Heart right ventricle (tissue), 16 donors: ENCODE measurements around the gene PCK1. TPM values are rescaled to one million over a fixed set of nuclear protein-coding genes. Genes with fewer than 3 reads are reported as not detected.

Experiments
- ATAC-seq, 8 donors: fragments of 200-7000 bp; cut with Tn5 transposase; one replicate each; pipeline ENCODE4 v1.9.1; 2020; ENCODE audit warnings: mild to moderate bottlenecking in 8 of 8, moderate library complexity in 8 of 8, moderate number of reproducible peaks in 1 of 8
- DNase-seq, 2 donors: peaks; one replicate each; pipeline ENCODE4 v3.0.0-alpha.2; 2020
- H3K27ac ChIP-seq, 10 donors: fragments of 200-600 bp; sonication (generic) in 2 of 10; one replicate each; pipeline versions ENCODE4 v1.5.0 to v1.8.0; 2020 to 2022; ENCODE audit warnings: mild to moderate bottlenecking in 3 of 10
- H3K27me3 ChIP-seq, 7 donors: fragments of 200-600 bp; one replicate each; pipeline ENCODE4 v1.8.0; 2021 to 2022; ENCODE audit warnings: mild to moderate bottlenecking in 2 of 7
- H3K36me3 ChIP-seq, 9 donors: fragments of 200-600 bp; sonication (generic) in 1 of 9; one replicate each; pipeline versions ENCODE4 v1.5.0 to v1.8.0; 2020 to 2022; ENCODE audit warnings: mild to moderate bottlenecking in 2 of 9
- H3K4me1 ChIP-seq, 9 donors: fragments of 200-600 bp; sonication (generic) in 1 of 9; one replicate each; pipeline versions ENCODE4 v1.5.0 to v1.8.0; 2020 to 2022; ENCODE audit warnings: mild to moderate bottlenecking in 4 of 9
- H3K4me3 ChIP-seq, 10 donors: fragments of 200-600 bp; sonication (generic) in 2 of 10; one replicate each; pipeline versions ENCODE4 v1.5.0 to v1.8.0; 2020 to 2022; ENCODE audit warnings: mild to moderate bottlenecking in 7 of 10, moderate library complexity in 2 of 10
- H3K9me3 ChIP-seq, 11 donors: fragments of 200-600 bp in 10 of 11; sonication (generic) in 2 of 11; one replicate each; pipeline versions ENCODE4 v1.5.0 to v1.8.0; 2013 to 2022; ENCODE audit warnings: mild to moderate bottlenecking in 2 of 11, control low read depth in 1 of 11, moderate library complexity in 1 of 11
- CTCF ChIP-seq, 9 donors: fragments of 200-600 bp; sonication (generic) in 2 of 9; IDR thresholded peaks; one replicate each; pipeline versions ENCODE4 v1.5.0 to v1.8.0; 2021 to 2022; ENCODE audit warnings: antibody characterized with exemption in 9 of 9, mild to moderate bottlenecking in 5 of 9, moderate library complexity in 1 of 9
- WGBS, 2 donors: extraction: QIAGEN DNeasy Blood & Tissue Kit; methylation state at CpG; one replicate each; pipeline ENCODE4 v1.1.7; 2013; ENCODE audit warnings: inconsistent platforms in 1 of 2; 5-methylcytosine and 5-hydroxymethylcytosine counted together
- intact Hi-C, 10 donors: fragments of 100-400 bp; cut with DNase I; formaldehyde crosslinking; loops; one replicate each; pipeline versions ENCODE4 v1.11.1 to v1.14.2; 2022
- polyA plus RNA-seq, 2 donors: library from polyadenylated mRNA; stranded (reverse); fragments of 200-250 nt; gene quantifications; one replicate each; pipeline ENCODE4 v1.2.3, GENCODE V29; 2013
- total RNA-seq, 10 donors: library from RNA; stranded (reverse); fragmentation: NEBNext Ultra II Directional in 3 of 10; extraction: Animal tissue kit (Norgen Biotek cat#: 25700) in 3 of 10; gene quantifications; one replicate each; pipeline versions ENCODE4 v1.2.1 to v1.2.4, GENCODE V29; 2021 to 2023
- donor health status: Arrhythmogenic right ventricular cardiomyopathy.
- donor health status: ischemic (EF 13 %, LVEDD 7.1; RV severe dilation, severe dysfunction).
- donor health status: healthy with polysubstance abuse.
- donor health status: DM: no; HTN: yes; CAD: no.
- donor health status: DM: no; HTN: no; CAD: no.
- donor health status: ischemic (EF 25% LVEDD 6.9; RV normal size, moderate dysfunction).
- donor health status: ischemic (EF 25% LVEDD 5.7; RV mildly dilated, moderate dysfunction).
- donor health status: healthy.
- donor health status: DM: yes; HTN: yes; CAD: no.
- donor health status: Ischemic cardiomyopathy.
- donor health status: ischemic (EF 35%, LVEDD 5.7; RV mildly dilated, moderate dysfunction).
- donor health status: nonischemic (EF 11% LVEDD 7.7; RV severe dilation, severe dysfunction).
- donor health status: DM: yes; HTN: yes; CAD: no.
- donor health status: PGD.
- donor health status: ischemic (EF 29% LVEDD 5.4; RV normal size, mild dysfunction).
- donor health status: nonischemic (EF 23%, LVEDD 6.1; RV moderate dilation, normal function).

PCK1 gene
- total and polyA plus RNA-seq, 12 donors, result 0.15 to 8.5 (median 0.72) TPM; not detected in 2

GRCh38 chr20:57526885-57527460 lies 33.9 kb upstream of the PCK1 start:
- Histone ChIP-seq H3K4me1 (no peaks in the 10 kb centered on the region), H3K4me3 (no peak overlapping the region), H3K27ac (no peak overlapping the region), H3K27me3 (peaks cover 0 to 4% (median 0%) of the 10 kb centered on the region in 7 donors), H3K36me3 (no peaks in the 10 kb centered on the region), H3K9me3 (no peaks in the 10 kb centered on the region)
- 40 to 49% methylated on average over 19 of the region's 19 CpGs for WGBS, 2 donors
- intact Hi-C loops, result loop anchor here in 2 of 10 donors (5.0 kb wide), 2 partner anchors 255 to 680 kb away; no protein-coding TSS in a partner anchor
- no peak for TF ChIP-seq CTCF (IDR thresholded peaks at IDR 0.05)
- DNase-seq (no peak), ATAC-seq (no peak)

DNA sequence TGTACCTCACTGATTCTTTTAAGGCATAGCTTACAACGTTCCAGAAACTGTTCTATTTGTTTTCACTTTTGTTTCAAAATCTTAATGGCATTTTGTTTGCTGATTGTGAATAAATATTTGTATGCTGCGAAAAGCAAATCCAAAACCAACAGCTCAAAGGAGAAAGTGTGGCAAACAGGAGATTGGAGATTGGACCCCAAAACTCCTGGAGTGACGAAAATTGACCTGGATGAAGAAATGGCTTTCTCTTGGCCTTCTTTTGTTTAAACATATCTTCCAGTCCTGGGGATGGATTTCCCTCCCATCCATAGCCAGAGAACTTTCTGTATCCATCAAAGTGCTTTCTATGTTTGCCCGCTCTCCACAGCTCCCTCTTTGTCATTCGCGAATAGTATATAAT lies 33.2 kb upstream of the PCK1 start:
- H3K27me3 ChIP-seq, result peaks cover 0 to 4% (median 0%) of the 10 kb centered on the region in 7 donors
- 79 to 83% methylated on average over 6 of the region's 6 CpGs for WGBS, 2 donors
- H3K27ac ChIP-seq, result no peak overlapping the region
- no peak for ATAC-seq
- no peaks in the 10 kb centered on the region for H3K4me1 ChIP-seq
- H3K36me3 ChIP-seq, result no peaks in the 10 kb centered on the region
- H3K9me3 ChIP-seq, result peaks cover 0 to 2% (median 0%) of the 10 kb centered on the region in 11 donors
- intact Hi-C loops, result loop anchor here in 2 of 10 donors (5.0 kb wide), 2 partner anchors 255 to 680 kb away; no protein-coding TSS in a partner anchor
- H3K4me3 ChIP-seq, result no peak overlapping the region
- no peak for TF ChIP-seq CTCF (IDR thresholded peaks at IDR 0.05)
- no peak for DNase-seq

DNA sequence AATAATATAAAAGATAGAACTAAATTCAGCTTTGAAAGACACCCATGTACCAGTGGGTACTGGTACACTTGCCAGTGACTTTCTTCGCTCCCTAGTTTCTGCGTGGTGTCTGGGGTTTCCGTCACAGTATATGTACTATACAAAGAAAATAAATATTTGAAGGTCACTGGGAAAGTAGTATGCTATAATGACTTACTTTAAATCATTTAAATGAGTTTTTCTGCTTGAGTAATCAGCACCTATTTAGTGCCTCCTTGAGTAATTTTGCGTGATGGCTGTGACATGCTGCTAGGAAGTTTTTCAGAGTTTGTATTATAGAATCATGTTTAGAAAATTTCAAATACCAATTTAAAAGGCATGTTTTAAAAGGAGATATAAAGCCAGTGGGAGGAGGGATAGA lies 32.8 kb upstream of the PCK1 start:
- peaks cover 0 to 6% (median 0%) of the 10 kb centered on the region in 11 donors for H3K9me3 ChIP-seq

DNA sequence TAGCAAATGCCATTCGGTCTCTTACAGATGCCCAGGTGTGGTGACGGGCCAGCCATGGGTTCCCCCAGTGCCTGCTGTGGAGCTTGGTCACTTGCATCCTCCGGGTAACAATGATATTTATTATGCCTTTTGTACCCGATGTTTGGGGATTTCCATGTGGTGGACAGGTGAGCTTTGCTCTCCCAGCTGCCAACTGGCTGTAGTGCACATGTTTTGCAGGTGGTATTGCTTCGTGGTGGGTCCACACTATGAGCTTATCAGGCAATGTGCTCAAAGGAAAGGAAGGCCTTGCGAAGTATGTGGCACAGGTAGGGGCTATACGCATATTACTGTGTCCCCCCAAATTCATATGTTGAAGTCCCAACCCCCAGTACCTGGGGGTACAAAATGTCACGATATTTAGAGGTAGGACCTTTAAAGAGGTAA lies 31.7 kb upstream of the PCK1 start:
- WGBS, 2 donors, result 91 to 93% methylated on average over 8 of the region's 8 CpGs
- intact Hi-C loops, result loop anchor here in 2 of 10 donors (5.0 kb wide), 2 partner anchors 253 to 678 kb away; no protein-coding TSS in a partner anchor
- no peak overlapping the region for H3K4me3 ChIP-seq
- H3K36me3 ChIP-seq, result no peaks in the 10 kb centered on the region
- H3K27me3 ChIP-seq, result peaks cover 0 to 15% (median 4%) of the 10 kb centered on the region in 7 donors
- H3K27ac ChIP-seq, result no peak overlapping the region
- TF ChIP-seq CTCF (IDR thresholded peaks at IDR 0.05), result no peak
- ATAC-seq (no peak), DNase-seq (no peak)
- H3K4me1 ChIP-seq, result no peaks in the 10 kb centered on the region
- peaks cover 0 to 7% (median 0%) of the 10 kb centered on the region in 11 donors for H3K9me3 ChIP-seq

More for the DNA sequence above, 32.8 kb upstream of the PCK1 start:
- Histone ChIP-seq H3K27ac (no peak overlapping the region), H3K4me3 (no peak overlapping the region), H3K27me3 (peaks cover 0 to 7% (median 0%) of the 10 kb centered on the region in 7 donors), H3K36me3 (no peaks in the 10 kb centered on the region), H3K4me1 (no peaks in the 10 kb centered on the region)
- ATAC-seq (no peak), DNase-seq (no peak)
- intact Hi-C loops, result loop anchor here in 2 of 10 donors (5.0 kb wide), 2 partner anchors 254 to 679 kb away; no protein-coding TSS in a partner anchor
- TF ChIP-seq CTCF (IDR thresholded peaks at IDR 0.05), result no peak
- 94% methylated on average over 4 of the region's 4 CpGs for WGBS, 2 donors
